Activated naive CD8-positive, alpha-beta T cell treated with anti-CD3 and anti-CD28 coated beads for 36 hours (primary cell): Measurements from ENCODE around the gene IST1. TPM values are rescaled to one million over a fixed set of nuclear protein-coding genes. Genes with fewer than 3 reads are reported as not detected.
"Not testable (repeated sequence)": the region's sequence is repeated elsewhere in the genome, so short reads cannot be mapped to it uniquely, and the experiment has no call there.

Experiments
- DNase-seq: peaks from one replicate; pipeline ENCODE4 v3.0.0; 2021
- H3K27ac Mint-ChIP-seq: one replicate; pipeline ENCODE4 v1.8.0; 2022; ENCODE audit warnings: mild to moderate bottlenecking, moderate library complexity, mixed read lengths
- H3K27me3 Mint-ChIP-seq: one replicate; pipeline ENCODE4 v1.8.0; 2022; ENCODE audit warnings: mild to moderate bottlenecking, mixed read lengths
- H3K36me3 Mint-ChIP-seq: one replicate; pipeline ENCODE4 v1.8.0; 2021; ENCODE audit warnings: mild to moderate bottlenecking, mixed read lengths
- H3K4me1 Mint-ChIP-seq: one replicate; pipeline ENCODE4 v1.8.0; 2021; ENCODE audit warnings: mixed read lengths
- H3K4me3 Mint-ChIP-seq: one replicate; pipeline ENCODE4 v1.8.0; 2022; ENCODE audit warnings: mild to moderate bottlenecking, moderate library complexity, mixed read lengths
- H3K9me3 Mint-ChIP-seq: one replicate; pipeline ENCODE4 v1.8.0; 2022; ENCODE audit warnings: mixed read lengths
- total RNA-seq, 2 experiments: library from RNA; stranded (reverse); gene quantifications; one replicate each; pipeline ENCODE4 v1.2.3, GENCODE V29; 2021

Gene IST1
- total RNA-seq, 2 experiments from 2014 or later, result 158 to 163 TPM

DNA sequence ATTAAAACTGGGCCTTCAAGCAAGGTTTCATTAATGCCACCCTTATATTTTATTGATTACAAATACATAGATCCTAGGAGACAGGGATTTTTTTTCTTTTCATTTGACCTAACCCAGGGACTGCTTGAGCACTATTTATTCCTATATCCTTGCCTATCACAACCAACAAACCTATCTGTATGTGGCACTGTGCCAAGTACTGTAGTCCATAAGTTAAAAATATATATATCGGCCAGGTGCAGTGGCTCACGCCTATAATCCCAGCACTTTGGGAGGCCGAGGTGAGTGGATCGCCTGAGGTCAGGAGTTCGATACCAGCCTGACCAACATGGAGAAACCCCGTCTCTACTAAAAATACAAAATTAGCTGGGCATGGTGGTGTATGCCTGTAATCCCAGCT, 28.2 kb upstream of the IST1 start:
- not testable (repeated sequence) for H3K4me3 Mint-ChIP-seq, H3K9me3 Mint-ChIP-seq, H3K36me3 Mint-ChIP-seq, DNase-seq, H3K27me3 Mint-ChIP-seq, H3K27ac Mint-ChIP-seq
- H3K4me1 Mint-ChIP-seq, result peaks cover 19% of the 10 kb centered on the region

GRCh38 chr16:71867939-71868338, 27.4 kb upstream of the IST1 start:
- Mint-ChIP-seq H3K36me3 (peaks cover 6% of the 10 kb centered on the region), H3K9me3 (no peaks in the 10 kb centered on the region), H3K27ac (no peak overlapping the region), H3K4me1 (peaks cover 27% of the 10 kb centered on the region), H3K27me3 (no peaks in the 10 kb centered on the region), H3K4me3 (no peak overlapping the region)
- DNase-seq, result no peak

- no peak for DNase-seq
- H3K27ac Mint-ChIP-seq, result no peak overlapping the region
- no peak overlapping the region for H3K4me3 Mint-ChIP-seq
- peaks cover 31% of the 10 kb centered on the region for H3K4me1 Mint-ChIP-seq
- H3K27me3 Mint-ChIP-seq, result no peaks in the 10 kb centered on the region
- no peaks in the 10 kb centered on the region for H3K9me3 Mint-ChIP-seq
- peaks cover 6% of the 10 kb centered on the region for H3K36me3 Mint-ChIP-seq
Observed at GRCh38 chr16:71869089-71869488, 26.2 kb upstream of the IST1 start.

DNA sequence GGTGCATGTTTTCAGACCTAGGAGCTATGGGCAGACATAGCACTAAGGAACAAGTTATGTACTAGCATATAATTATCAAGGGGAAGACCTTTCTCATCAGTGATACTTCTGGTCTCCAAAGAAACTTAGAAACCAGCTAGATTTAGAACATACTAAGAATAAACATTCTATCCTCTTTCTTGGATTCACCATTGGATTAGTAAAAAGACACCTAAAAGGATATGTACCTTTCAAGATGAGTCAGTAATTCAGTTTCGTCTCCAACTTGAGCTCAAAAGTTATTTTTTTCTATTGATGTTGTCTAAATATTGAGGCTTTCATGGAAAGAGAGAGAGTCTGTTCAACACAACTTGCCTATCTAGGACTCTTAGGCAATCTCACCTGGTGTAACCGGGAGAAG, 24.5 kb upstream of the IST1 start:
- Mint-ChIP-seq H3K36me3 (peaks cover 4% of the 10 kb centered on the region), H3K4me3 (no peak overlapping the region), H3K27ac (no peak overlapping the region), H3K9me3 (no peaks in the 10 kb centered on the region), H3K27me3 (no peaks in the 10 kb centered on the region), H3K4me1 (peaks cover 25% of the 10 kb centered on the region)
- DNase-seq, result no peak

GRCh38 chr16:71873199-71873598, 22.1 kb upstream of the IST1 start:
- no peak for DNase-seq
- H3K27ac Mint-ChIP-seq, result peak overlapping the region; percentile 58
- no peaks in the 10 kb centered on the region for H3K9me3 Mint-ChIP-seq
- H3K27me3 Mint-ChIP-seq, result no peaks in the 10 kb centered on the region
- H3K4me3 Mint-ChIP-seq, result peak overlapping the region; percentile 22
- peaks cover 4% of the 10 kb centered on the region for H3K36me3 Mint-ChIP-seq
- peaks cover 25% of the 10 kb centered on the region for H3K4me1 Mint-ChIP-seq

GRCh38 chr16:71878911-71879310, 16.4 kb upstream of the IST1 start:
- Mint-ChIP-seq H3K4me3 (no peak overlapping the region), H3K36me3 (peaks cover 4% of the 10 kb centered on the region), H3K9me3 (no peaks in the 10 kb centered on the region), H3K4me1 (peaks cover 34% of the 10 kb centered on the region), H3K27me3 (no peaks in the 10 kb centered on the region), H3K27ac (no peak overlapping the region)
- no peak for DNase-seq

DNA sequence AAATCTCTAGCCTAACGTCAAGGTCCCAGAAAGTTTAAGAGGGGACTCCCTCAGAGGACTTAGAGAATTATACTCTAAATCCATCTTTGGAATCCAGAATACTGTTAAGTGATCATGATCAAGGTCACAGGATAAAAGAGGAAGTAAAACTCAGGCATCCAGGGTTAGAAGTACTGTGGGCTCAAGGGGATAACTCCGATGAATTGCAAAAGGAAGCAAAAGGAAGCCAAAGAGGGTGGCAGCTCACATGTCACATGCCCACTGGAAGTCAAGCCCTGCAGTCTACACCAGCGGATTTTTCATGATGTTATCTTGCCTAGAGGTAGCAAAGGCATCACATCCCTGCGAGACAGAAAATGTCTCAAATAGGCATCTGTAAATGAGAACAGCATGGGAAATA, 15.2 kb upstream of the IST1 start:
- Mint-ChIP-seq H3K27me3 (peaks cover 6% of the 10 kb centered on the region), H3K4me1 (peaks cover 40% of the 10 kb centered on the region), H3K9me3 (no peaks in the 10 kb centered on the region), H3K27ac (no peak overlapping the region), H3K4me3 (no peak overlapping the region), H3K36me3 (peaks cover 4% of the 10 kb centered on the region)
- DNase-seq, result no peak

GRCh38 chr16:71882505-71883167, 12.7 kb upstream of the IST1 start:
- Mint-ChIP-seq H3K9me3 (no peaks in the 10 kb centered on the region), H3K4me1 (peaks cover 44% of the 10 kb centered on the region), H3K27ac (peak overlapping the region; percentile 44), H3K27me3 (peaks cover 11% of the 10 kb centered on the region), H3K36me3 (peaks cover 4% of the 10 kb centered on the region), H3K4me3 (peak overlapping the region; percentile 79)
- DNase-seq, result peak; percentile 70

DNA sequence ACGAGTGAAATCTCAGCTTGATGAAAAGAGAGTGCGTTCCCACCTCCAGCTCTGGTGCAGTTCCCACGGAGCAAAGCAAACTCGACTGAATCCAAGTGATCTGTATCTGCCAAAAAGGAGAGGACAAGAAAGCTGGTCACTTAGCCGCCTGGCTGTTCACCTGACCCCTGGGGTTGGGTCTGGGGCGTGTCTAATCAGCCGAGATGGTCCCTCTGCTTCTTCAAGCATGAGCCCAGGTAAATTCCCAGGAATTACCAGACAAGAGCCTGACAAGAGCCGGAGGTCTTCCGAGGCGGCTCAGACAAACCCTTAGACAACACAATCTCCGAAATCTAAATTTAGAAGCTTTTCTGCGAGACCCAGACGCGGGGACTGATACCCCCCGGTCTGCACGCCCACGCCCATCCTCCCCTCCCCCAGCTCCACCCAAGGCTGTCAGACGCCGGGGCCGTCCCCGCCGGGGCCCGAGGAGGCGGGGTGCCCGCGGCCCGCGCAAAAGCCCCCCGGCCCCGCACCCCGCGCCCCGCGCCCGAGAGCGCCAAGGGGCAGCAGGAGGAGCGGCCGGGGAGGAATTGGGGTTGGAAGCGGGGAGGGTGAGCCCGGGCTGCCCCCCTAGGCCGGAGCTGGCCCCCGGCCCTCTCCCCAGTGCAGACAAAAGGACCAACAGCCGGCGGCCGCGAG, 12.0 kb upstream of the IST1 start:
- H3K27me3 Mint-ChIP-seq, result peaks cover 11% of the 10 kb centered on the region
- peaks cover 44% of the 10 kb centered on the region for H3K4me1 Mint-ChIP-seq
- H3K27ac Mint-ChIP-seq, result peak overlapping the region; percentile 42
- peak overlapping the region; percentile 79 for H3K4me3 Mint-ChIP-seq
- H3K36me3 Mint-ChIP-seq, result peaks cover 4% of the 10 kb centered on the region
- peak; percentile 60 for DNase-seq
- H3K9me3 Mint-ChIP-seq, result no peaks in the 10 kb centered on the region

DNA sequence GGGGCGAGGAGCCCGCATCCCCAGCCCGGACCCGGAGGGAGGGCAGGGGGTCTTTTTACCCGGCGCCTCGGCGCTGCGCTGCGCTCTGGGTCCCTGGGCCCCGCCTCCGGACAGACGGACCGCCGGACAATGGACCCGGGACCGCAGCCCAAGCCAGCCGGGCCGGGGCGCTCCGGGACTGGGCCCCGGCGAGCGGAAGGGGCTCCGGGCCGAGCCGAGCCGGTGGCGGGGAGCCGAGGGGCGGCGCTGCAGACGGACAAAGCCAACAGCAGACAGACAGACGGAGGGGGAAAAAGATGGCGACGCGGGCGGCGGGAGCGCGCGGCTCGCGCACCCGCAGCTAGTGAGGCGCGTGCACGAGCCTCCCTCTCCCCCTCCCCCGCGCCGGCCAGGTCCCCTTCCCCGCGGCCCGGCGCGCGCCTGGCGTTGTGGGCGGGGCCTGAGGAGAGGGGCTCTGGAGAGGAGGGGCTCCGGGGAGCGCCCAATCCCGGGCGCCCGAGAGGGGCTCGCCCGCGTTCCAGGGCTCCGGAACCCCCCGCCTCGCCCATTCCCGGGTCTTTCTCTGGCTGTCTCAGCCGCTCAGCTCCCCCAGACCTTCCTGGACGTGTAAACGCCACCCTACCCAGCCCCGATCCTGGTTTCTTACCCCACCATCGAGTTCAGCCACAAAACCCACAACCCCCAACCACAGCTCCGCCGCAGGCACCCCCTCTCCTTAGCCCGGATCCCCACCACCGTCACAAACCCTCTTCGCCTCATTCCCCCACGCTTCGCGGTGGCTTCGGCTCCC, 11.3 kb upstream of the IST1 start, which contains the start of gene ZNF821:
TSS of gene ZNF821 (minus strand) at position 334 of the 790 bp plus-strand sequence. CDS start 4,236 bp downstream, outside the sequence.
- H3K9me3 Mint-ChIP-seq, result no peaks in the 10 kb centered on the region
- H3K27ac Mint-ChIP-seq, result peak within 1 kb of the TSS; percentile 89
- H3K27me3 Mint-ChIP-seq, result peaks cover 11% of the 10 kb centered on the region
- peaks cover 4% of the 10 kb centered on the region for H3K36me3 Mint-ChIP-seq
- peaks cover 44% of the 10 kb centered on the region for H3K4me1 Mint-ChIP-seq
- peak within 1 kb of the TSS; percentile 95 for H3K4me3 Mint-ChIP-seq
- peak; percentile 80 for DNase-seq

GRCh38 chr16:71885261-71885650, 10.1 kb upstream of the IST1 start:
- peaks cover 39% of the 10 kb centered on the region for H3K4me1 Mint-ChIP-seq
- H3K36me3 Mint-ChIP-seq, result no peaks in the 10 kb centered on the region
- H3K4me3 Mint-ChIP-seq, result peak overlapping the region; percentile 95
- no peak overlapping the region for H3K27ac Mint-ChIP-seq
- H3K9me3 Mint-ChIP-seq, result no peaks in the 10 kb centered on the region
- no peak for DNase-seq
- peaks cover 11% of the 10 kb centered on the region for H3K27me3 Mint-ChIP-seq

DNA sequence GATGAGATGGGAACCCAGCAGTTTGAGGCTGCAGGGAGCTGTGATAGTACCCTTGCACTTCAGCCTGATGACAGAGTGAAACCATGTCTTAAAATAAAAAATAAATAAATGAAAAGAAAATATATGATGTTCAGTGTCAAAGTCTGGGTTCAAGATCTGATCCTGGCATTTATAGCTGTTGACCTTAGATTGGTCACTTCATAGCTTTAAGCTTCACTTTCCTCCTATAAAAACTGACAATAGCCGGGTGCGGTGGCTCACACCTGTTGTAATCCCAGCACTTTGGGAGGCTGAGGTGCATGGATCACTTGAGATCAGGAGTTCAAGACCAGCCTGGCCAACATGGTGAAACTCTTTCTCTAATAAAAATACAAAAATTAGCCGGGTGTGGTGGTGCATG, 6.2 kb upstream of the IST1 start:
- H3K4me1 Mint-ChIP-seq, result peaks cover 13% of the 10 kb centered on the region
- H3K9me3 Mint-ChIP-seq, result no peaks in the 10 kb centered on the region
- DNase-seq, result no peak
- H3K27ac Mint-ChIP-seq, result no peak overlapping the region
- no peak overlapping the region for H3K4me3 Mint-ChIP-seq
- no peaks in the 10 kb centered on the region for H3K36me3 Mint-ChIP-seq
- H3K27me3 Mint-ChIP-seq, result peaks cover 11% of the 10 kb centered on the region

DNA sequence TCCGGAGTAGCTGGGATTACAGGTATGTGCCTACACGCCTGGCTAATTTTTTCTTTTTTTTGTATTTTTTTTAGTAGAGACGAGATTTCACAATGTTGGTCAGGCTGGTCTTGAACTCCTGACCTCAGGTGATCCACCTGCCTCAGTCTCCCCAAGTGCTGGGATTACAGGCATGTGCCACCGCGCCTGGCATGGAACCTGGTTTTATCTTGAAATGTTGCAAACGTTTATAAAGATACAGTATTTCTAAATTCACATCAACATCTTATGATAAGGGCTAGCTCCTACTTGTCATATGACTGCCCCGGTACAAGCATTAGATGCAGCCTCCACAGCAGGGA, 1.5 kb upstream of the IST1 start:
- no peak for DNase-seq
- no peaks in the 10 kb centered on the region for H3K9me3 Mint-ChIP-seq
- peaks cover 14% of the 10 kb centered on the region for H3K4me1 Mint-ChIP-seq
- H3K4me3 Mint-ChIP-seq, result peak overlapping the region; percentile 98
- no peaks in the 10 kb centered on the region for H3K27me3 Mint-ChIP-seq
- H3K27ac Mint-ChIP-seq, result peak overlapping the region; percentile 96
- peaks cover 9% of the 10 kb centered on the region for H3K36me3 Mint-ChIP-seq

- peaks cover 15% of the 10 kb centered on the region for H3K4me1 Mint-ChIP-seq
- H3K9me3 Mint-ChIP-seq, result no peaks in the 10 kb centered on the region
- peak; percentile 32 for DNase-seq
- peak overlapping the region; percentile 98 for H3K4me3 Mint-ChIP-seq
- H3K36me3 Mint-ChIP-seq, result peaks cover 10% of the 10 kb centered on the region
- peak overlapping the region; percentile 96 for H3K27ac Mint-ChIP-seq
- no peaks in the 10 kb centered on the region for H3K27me3 Mint-ChIP-seq
Observed at GRCh38 chr16:71894229-71894920, 956 bp upstream of the IST1 start.
